OCI-LY3 (cell line): ENCODE measurements around the gene BNC1.

Experiments used
- H2AFZ ChIP-seq: fragments of 200-600, 300-600 bp; shearing (Covaris generic); 2 replicates; pipeline ENCODE4 v1.6.0; 2014; ENCODE audit warnings: antibody characterized with exemption, low read depth, low read length
- H3K27ac ChIP-seq: fragments of 200-600, 300-600 bp; sonication (generic); 2 replicates; pipeline ENCODE4 v1.5.1; 2014; ENCODE audit warnings: mild to moderate bottlenecking, low read length, moderate library complexity, mixed read lengths
- H3K27me3 ChIP-seq: fragments of 200-600, 300-600 bp; sonication (generic); 2 replicates; pipeline ENCODE4 v1.6.1; 2014; ENCODE audit warnings: low read depth, low read length, mixed read lengths
- H3K36me3 ChIP-seq: fragments of 200-600, 300-600 bp; sonication (generic); replicated peaks from 2 replicates; pipeline ENCODE3; 2014; ENCODE audit warnings: low read depth, low read length, mixed read lengths
- H3K4me1 ChIP-seq: fragments of 300-600, 200-600 bp; sonication (generic); 2 replicates; pipeline ENCODE4 v1.6.1; 2014; ENCODE audit warnings: low read length, mixed read lengths
- H3K4me2 ChIP-seq: fragments of 200-600, 300-600 bp; sonication (generic); 2 replicates; pipeline ENCODE4 v1.6.1; 2014; ENCODE audit warnings: low read length, mixed read lengths
- H3K4me3 ChIP-seq: fragments of 300-600, 200-600 bp; sonication (generic); 2 replicates; pipeline ENCODE4 v1.5.1; 2014; ENCODE audit warnings: antibody characterized with exemption, mild to moderate bottlenecking, low read length, moderate library complexity
- H3K79me2 ChIP-seq: fragments of 300-600, 200-600 bp; shearing (Covaris generic); 2 replicates; pipeline ENCODE4 v1.6.1; 2014; ENCODE audit warnings: mild to moderate bottlenecking, low read length, mixed read lengths
- H3K9ac ChIP-seq: fragments of 300-600, 200-600 bp; shearing (Covaris generic); 2 replicates; pipeline ENCODE4 v1.6.0; 2014; ENCODE audit warnings: mild to moderate bottlenecking, low read length, moderate library complexity
- H3K9me3 ChIP-seq: fragments of 200-600, 300-600 bp; shearing (Covaris generic); 2 replicates; pipeline ENCODE4 v1.6.1; 2014; ENCODE audit warnings: low read length, mixed read lengths; ENCODE audit not compliant: insufficient read depth
- H4K20me1 ChIP-seq: fragments of 200-600, 300-600 bp; sonication (generic); 2 replicates; pipeline ENCODE4 v1.6.1; 2016; ENCODE audit warnings: low read length, mixed read lengths; ENCODE audit not compliant: insufficient read depth
- CTCF ChIP-seq: fragments of 200-600, 300-600 bp; sonication (generic); IDR thresholded peaks from 2 replicates; pipeline ENCODE4 v1.5.1; 2014; ENCODE audit warnings: antibody characterized with exemption, low read length, low read depth
- EZH2phosphoT487 ChIP-seq: fragments of 200-600 bp; shearing (Covaris generic); IDR thresholded peaks from 2 replicates; pipeline ENCODE4 v1.6.1; 2018; ENCODE audit warnings: antibody characterized with exemption, mixed run types, low read depth

Gene BNC1

GRCh38 chr15:83295417-83295816, 11.0 kb upstream of the BNC1 start:
- no peaks in the 10 kb centered on the region for H3K4me1 ChIP-seq
- no peak overlapping the region for H3K27ac ChIP-seq
- no peak for TF ChIP-seq CTCF
- TF ChIP-seq EZH2phosphoT487, result no peak
- H3K79me2 ChIP-seq, result no peaks in the 10 kb centered on the region
- no peak overlapping the region for H2AFZ ChIP-seq
- H3K4me2 ChIP-seq, result no peak overlapping the region
- H3K36me3 ChIP-seq, result no peaks in the 10 kb centered on the region
- H3K9me3 ChIP-seq, result no peaks in the 10 kb centered on the region
- no peak overlapping the region for H3K4me3 ChIP-seq
- no peak overlapping the region for H3K9ac ChIP-seq
- H3K27me3 ChIP-seq, result peaks cover 22% of the 10 kb centered on the region
- H4K20me1 ChIP-seq, result no peaks in the 10 kb centered on the region

- Histone ChIP-seq H3K9ac (no peak overlapping the region), H3K4me3 (no peak overlapping the region), H3K9me3 (no peaks in the 10 kb centered on the region), H3K4me1 (no peaks in the 10 kb centered on the region), H3K27ac (no peak overlapping the region), H2AFZ (no peak overlapping the region), H3K27me3 (peaks cover 18% of the 10 kb centered on the region; the same call in 1 of the 2 replicates), H4K20me1 (no peaks in the 10 kb centered on the region), H3K79me2 (no peaks in the 10 kb centered on the region), H3K4me2 (no peak overlapping the region), H3K36me3 (no peaks in the 10 kb centered on the region)
- no peak for TF ChIP-seq CTCF
- TF ChIP-seq EZH2phosphoT487, result no peak
Measured at GRCh38 chr15:83293201-83293600, 8.7 kb upstream of the BNC1 start.

GRCh38 chr15:83292317-83292716, 7.9 kb upstream of the BNC1 start:
- Histone ChIP-seq H2AFZ (no peak overlapping the region), H3K4me3 (no peak overlapping the region), H4K20me1 (no peaks in the 10 kb centered on the region), H3K27ac (no peak overlapping the region), H3K4me1 (no peaks in the 10 kb centered on the region), H3K9ac (no peak overlapping the region), H3K9me3 (no peaks in the 10 kb centered on the region), H3K4me2 (no peak overlapping the region), H3K27me3 (peaks cover 18% of the 10 kb centered on the region; the same call in 1 of the 2 replicates), H3K79me2 (no peaks in the 10 kb centered on the region), H3K36me3 (no peaks in the 10 kb centered on the region)
- TF ChIP-seq CTCF (no peak), EZH2phosphoT487 (no peak)

- H3K4me2 ChIP-seq, result no peak overlapping the region
Measured at GRCh38 chr15:83290236-83290635, 5.8 kb upstream of the BNC1 start.

More at GRCh38 chr15:83290236-83290635, 5.8 kb upstream of the BNC1 start:
- Histone ChIP-seq H3K4me1 (no peaks in the 10 kb centered on the region), H3K4me3 (no peak overlapping the region), H3K9ac (no peak overlapping the region), H3K27me3 (peaks cover 14% of the 10 kb centered on the region; the same call in 1 of the 2 replicates), H4K20me1 (no peaks in the 10 kb centered on the region), H3K36me3 (no peaks in the 10 kb centered on the region), H3K27ac (no peak overlapping the region), H2AFZ (no peak overlapping the region), H3K79me2 (no peaks in the 10 kb centered on the region), H3K9me3 (no peaks in the 10 kb centered on the region)
- TF ChIP-seq EZH2phosphoT487 (no peak), CTCF (no peak)
